GM12892 (cell line): ENCODE data around the gene GNB1.

Experiments used
- POLR2A ChIP-seq: IDR thresholded peaks from 2 replicates; pipeline ENCODE4 v1.6.1; 2011; ENCODE audit warnings: low read depth, low read length, control low read depth
- POLR2AphosphoS5 ChIP-seq: IDR thresholded peaks from 2 replicates; pipeline ENCODE4 v1.6.1; 2011; ENCODE audit warnings: low read depth, low read length, control low read depth
- TAF1 ChIP-seq: IDR thresholded peaks from 2 replicates; pipeline ENCODE4 v1.6.1; 2011; ENCODE audit warnings: low read depth, mild to moderate bottlenecking, control low read depth, low read length, borderline replicate concordance

DNA sequence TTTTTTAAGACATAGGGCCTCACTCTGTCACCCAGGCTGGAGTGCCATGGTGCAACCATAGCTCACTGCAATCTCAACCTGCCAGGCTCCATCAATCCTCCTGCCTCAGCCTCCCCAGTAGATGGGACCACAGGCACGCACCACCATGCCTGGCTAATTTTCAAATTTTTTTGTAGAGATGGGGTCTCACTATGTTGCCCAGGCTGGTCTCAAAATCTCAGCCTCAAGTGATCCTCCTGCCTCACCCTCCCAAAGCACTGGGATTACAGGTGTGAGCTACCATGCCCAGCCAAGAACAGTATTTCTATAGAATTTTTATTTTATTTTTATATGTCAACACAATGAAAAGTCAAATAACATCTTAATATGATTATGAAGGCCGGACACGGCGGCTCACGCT is 10.9 kb downstream of the GNB1 start:
- TF ChIP-seq POLR2A (no peak), POLR2AphosphoS5 (no peak), TAF1 (no peak)
